Measurements from ENCODE around the gene SLC6A3. TPM values are rescaled to one million over a fixed set of nuclear protein-coding genes. Genes with fewer than 3 reads are reported as not detected.

SLC6A3 gene
- total RNA-seq, 1 experiment from 2014 or later, result 0.05 TPM

Other genes starting within 250 kb of the SLC6A3 start
- 0.23 TPM for gene SLC6A19, start 243.8 kb downstream of the SLC6A3 start, total RNA-seq (2021; ENCODE audit: unreplicated experiment)
- gene SLC6A18, start 220.1 kb downstream of the SLC6A3 start, total RNA-seq (2021; ENCODE audit: unreplicated experiment), result not detected
- 8.9 TPM for gene TERT, start 150.4 kb downstream of the SLC6A3 start, total RNA-seq (2021; ENCODE audit: unreplicated experiment)
- 188 TPM for gene CLPTM1L, start 100.3 kb downstream of the SLC6A3 start, total RNA-seq (2021; ENCODE audit: unreplicated experiment)
- 59.8 TPM for gene LPCAT1, start 78.5 kb upstream of the SLC6A3 start, total RNA-seq (2021; ENCODE audit: unreplicated experiment)

Measured in Panc1 (cell line).